HepG2 (cell line): ENCODE results near the gene PDK3. TPM values are rescaled to one million over a fixed set of nuclear protein-coding genes. Genes with fewer than 3 reads are reported as not detected.
A peak's percentile ranks its signal among the peaks of the same experiment; 100 is the strongest.

Experiments used
- ATAC-seq: fragments of 200-7000 bp; cut with Tn5 transposase; 3 replicates; pipeline ENCODE4 v1.9.1; 2020; ENCODE audit warnings: mild to moderate bottlenecking, moderate library complexity
- BruUV-seq: library from RNA; stranded (reverse); fragments of 400-500 nt; replicated peaks from 2 replicates; lab custom pipeline; 2021; lab: Mats Ljungman, UMichigan
- CTCF ChIA-PET: fragments of 300-600 bp; formaldehyde crosslinking; extraction: SDS; loops from one replicate; lab custom pipeline; 2021; ENCODE audit warnings: low total read pairs, inconsistent platforms, low intra/inter-chr PET ratio; lab: Yijun Ruan, JAX
- POLR2A ChIA-PET: fragments of 350-600 bp; sonication (Branson Sonifier 250); formaldehyde crosslinking; loops from one replicate; lab custom pipeline; 2020; ENCODE audit warnings: antibody characterized with exemption, inconsistent platforms; lab: Yijun Ruan, JAX
- DNase-seq: peaks from one replicate; pipeline ENCODE4 v3.0.0-alpha.2; 2015; ENCODE audit warnings: low spot score
- FAIRE-seq: peaks from 3 replicates; lab custom pipeline; 2011; peaks lifted over from hg19 to GRCh38; lab: Jason Lieb, UNC
- H2AFZ ChIP-seq: one replicate; pipeline ENCODE4 v1.6.1; 2011; ENCODE audit warnings: low read length, inconsistent platforms
- H3K27ac ChIP-seq: fragments of 300-600 bp; 3 replicates; pipeline ENCODE4 v1.8.0; 2011; ENCODE audit warnings: mixed run types, mild to moderate bottlenecking, mixed read lengths, low read length, inconsistent platforms; ENCODE audit not compliant: insufficient read depth; ENCODE audit errors: extremely low read length
- H3K27me3 ChIP-seq, 2 experiments: fragments of 200-600 bp in 1 of 2; 2 replicates in 1 of 2; 3 replicates in 1 of 2; pipeline versions ENCODE4 v1.6.0 to v1.8.0; 2011; ENCODE audit warnings: low read length in 2 of 2, mild to moderate bottlenecking in 2 of 2, moderate library complexity in 2 of 2, inconsistent platforms in 1 of 2; ENCODE audit not compliant: insufficient read depth in 2 of 2, control insufficient read depth in 1 of 2
- H3K36me3 ChIP-seq, 2 experiments: fragments of 200-600 bp in 1 of 2; replicated peaks in 1 of 2; 2 replicates in 1 of 2; 3 replicates in 1 of 2; pipeline versions ENCODE4 v1.5.1 to v1.8.0; 2011; ENCODE audit warnings: low read length in 2 of 2, inconsistent platforms in 1 of 2; ENCODE audit not compliant: insufficient read depth in 2 of 2, control insufficient read depth in 1 of 2
- H3K4me1 ChIP-seq: 2 replicates; pipeline ENCODE4 v1.5.1; 2012; ENCODE audit warnings: low read length, inconsistent platforms; ENCODE audit not compliant: insufficient read depth
- H3K4me2 ChIP-seq: 2 replicates; pipeline ENCODE4 v1.6.0; 2011; ENCODE audit warnings: low read depth, low read length, inconsistent platforms
- H3K4me3 ChIP-seq, 3 experiments: fragments of 200-600 bp in 1 of 3; sonication (generic), shearing (Covaris generic) in 1 of 3; replicated peaks in 1 of 3; 2 replicates each; pipeline ENCODE4 v1.5.1; 2011 to 2016; ENCODE audit warnings: low read length in 3 of 3, inconsistent platforms in 2 of 3, low read depth in 2 of 3, mild to moderate bottlenecking in 2 of 3, control low read depth in 1 of 3, mixed read lengths in 1 of 3; ENCODE audit not compliant: insufficient read depth in 1 of 3
- H3K79me2 ChIP-seq: one replicate; pipeline ENCODE4 v1.6.1; 2011; ENCODE audit warnings: low read length, inconsistent platforms; ENCODE audit not compliant: insufficient read depth
- H3K9ac ChIP-seq: 2 replicates; pipeline ENCODE4 v1.6.0; 2011; ENCODE audit warnings: mild to moderate bottlenecking, low read depth, low read length, inconsistent platforms; ENCODE audit not compliant: insufficient read depth
- H3K9me3 ChIP-seq: 2 replicates; pipeline ENCODE4 v1.5.1; 2012; ENCODE audit warnings: mild to moderate bottlenecking, low read length
- H4K20me1 ChIP-seq: 2 replicates; pipeline ENCODE4 v1.6.0; 2011; ENCODE audit warnings: inconsistent platforms, mild to moderate bottlenecking, low read length, moderate library complexity; ENCODE audit not compliant: insufficient read depth
- ATF7-NPFF ChIP-seq: sonication (generic); formaldehyde crosslinking; IDR thresholded peaks from 2 replicates; pipeline ENCODE4 v1.8.1; 2023; ENCODE audit warnings: mild to moderate bottlenecking, low read depth, missing genetic modification reagents, moderate library complexity
- BCL6 ChIP-seq: IDR thresholded peaks from 2 replicates; pipeline ENCODE4 v1.6.1; 2016; ENCODE audit warnings: missing genetic modification reagents, missing compliant biosample characterization
- CEBPG ChIP-seq: IDR thresholded peaks from 2 replicates; pipeline ENCODE4 v1.6.1; 2016
- CHCHD3 ChIP-seq: sonication (generic); formaldehyde crosslinking; IDR thresholded peaks from 2 replicates; pipeline ENCODE4 v1.8.0; 2022; ENCODE audit warnings: mild to moderate bottlenecking, missing genetic modification reagents, moderate library complexity
- EP300 ChIP-seq, 3 experiments: sonication (generic) in 1 of 3; formaldehyde crosslinking in 1 of 3; IDR thresholded peaks; 2 replicates each; pipeline versions ENCODE4 v1.5.1 to v1.6.1; 2011 to 2020; ENCODE audit warnings: low read depth in 2 of 3, low read length in 2 of 3, borderline replicate concordance in 1 of 3, improper control_type of control experiment in 1 of 3, mild to moderate bottlenecking in 1 of 3, missing genetic modification reagents in 1 of 3, moderate library complexity in 1 of 3
- FOXA3 ChIP-seq: IDR thresholded peaks from 2 replicates; pipeline ENCODE4 v1.6.1; 2016; ENCODE audit warnings: missing genetic modification reagents, missing compliant biosample characterization
- FOXP1 ChIP-seq, 2 experiments: fragments of 450-650 bp in 1 of 2; IDR thresholded peaks; 2 replicates each; pipeline ENCODE4 v1.6.1; 2017 to 2018; ENCODE audit warnings: antibody characterized with exemption in 1 of 2
- GABPA ChIP-seq, 2 experiments: IDR thresholded peaks; 2 replicates each; pipeline ENCODE4 v1.6.1; 2011 to 2016; ENCODE audit warnings: low read depth in 2 of 2, low read length in 1 of 2, missing biosample characterization in 1 of 2, missing genetic modification characterization in 1 of 2
- ISX ChIP-seq: sonication (generic); formaldehyde crosslinking; conservative IDR thresholded peaks from 2 replicates; pipeline ENCODE4 v1.5.0; 2020; ENCODE audit warnings: missing genetic modification reagents
- MAZ ChIP-seq, 2 experiments: sonication (generic) in 1 of 2; formaldehyde crosslinking in 1 of 2; IDR thresholded peaks; 2 replicates each; pipeline versions ENCODE4 v1.5.0 to v1.6.1; 2012 to 2020; ENCODE audit warnings: low read depth in 2 of 2, mild to moderate bottlenecking in 2 of 2, borderline replicate concordance in 1 of 2, improper control_type of control experiment in 1 of 2, low read length in 1 of 2, missing genetic modification reagents in 1 of 2, moderate library complexity in 1 of 2
- ZFAT ChIP-seq: sonication (generic); formaldehyde crosslinking; conservative IDR thresholded peaks from 2 replicates; pipeline ENCODE4 v1.8.1; 2023; ENCODE audit warnings: missing genetic modification reagents, inconsistent platforms
- ZMYM4 ChIP-seq: sonication (generic); formaldehyde crosslinking; IDR thresholded peaks from 2 replicates; pipeline ENCODE4 v1.8.1; 2023; ENCODE audit warnings: mild to moderate bottlenecking, missing genetic modification reagents
- ZNF552 ChIP-seq: sonication (generic); formaldehyde crosslinking; IDR thresholded peaks from 2 replicates; pipeline ENCODE4 v1.9.0; 2022; ENCODE audit warnings: missing genetic modification reagents, mild to moderate bottlenecking, borderline replicate concordance
- ZNF598 ChIP-seq: sonication (generic); formaldehyde crosslinking; IDR thresholded peaks from 2 replicates; pipeline ENCODE4 v1.5.1; 2020; ENCODE audit warnings: mild to moderate bottlenecking, missing genetic modification reagents, borderline replicate concordance
- ZNF816 ChIP-seq: sonication (generic); formaldehyde crosslinking; IDR thresholded peaks from 2 replicates; pipeline ENCODE4 v1.8.0; 2022; ENCODE audit warnings: missing genetic modification reagents, mild to moderate bottlenecking, borderline replicate concordance
- WGBS: methylation state at CpG from one replicate; pipeline ENCODE4 v1.1.6; 2017; ENCODE audit warnings: low lambda C conversion rate; 5-methylcytosine and 5-hydroxymethylcytosine counted together
- in situ Hi-C: cut with HindIII; loops from 2 replicates; pipeline ENCODE4 v1.10.0; 2017; ENCODE audit warnings: low pct_unique_long_range_greater_than_20kb; ENCODE audit not compliant: extremely low pct_ligation_motif_present
- intact Hi-C: fragments of 100-400 bp; cut with micrococcal nuclease; formaldehyde crosslinking; loops from one replicate; pipeline ENCODE4 v1.10.0; 2022; ENCODE audit not compliant: unreplicated experiment
- polyA plus RNA-seq, 8 experiments: library from polyadenylated mRNA; depleted of rRNA in 3 of 8; stranded (reverse) in 7 of 8; unstranded in 1 of 8; fragments of >200 nt; fragmentation: Illumina TruSeq in 4 of 8; extraction: Trizol in 4 of 8; gene quantifications; 2 replicates each; pipeline versions ENCODE4 v1.2.1 to v1.2.3, GENCODE V29; 2011 to 2016; ENCODE audit warnings: low read depth in 4 of 8, missing spikeins in 1 of 8, mixed read lengths in 1 of 8; ENCODE audit not compliant: insufficient read depth in 1 of 8
- total RNA-seq, 5 experiments: library from RNA; depleted of rRNA; stranded (reverse); fragments of >200 nt; fragmentation: Illumina TruSeq; extraction: Trizol; gene quantifications; 2 replicates each; pipeline ENCODE4 v1.2.3, GENCODE V29; 2016; ENCODE audit warnings: low read depth in 1 of 5
- TF ChIP-seq, protein P1 (sequence below): sonication (generic); formaldehyde crosslinking; IDR thresholded peaks from 2 replicates; pipeline ENCODE4 v1.8.1; 2022; ENCODE audit warnings: mild to moderate bottlenecking, missing genetic modification reagents
- TF ChIP-seq, protein P2 (sequence below): fragments of 450-650 bp; IDR thresholded peaks from 2 replicates; pipeline ENCODE4 v1.6.1; 2017
- TF ChIP-seq, protein P3 (sequence below): sonication (generic); formaldehyde crosslinking; IDR thresholded peaks from 2 replicates; pipeline ENCODE4 v1.4.0; 2020; ENCODE audit warnings: missing genetic modification reagents

PDK3 gene
- total and polyA plus RNA-seq, 2 of the 13 experiments (the other 11 are each of a cell fraction or from before 2014, with no cell fraction given), result 9.1 to 10.5 TPM

DNA sequence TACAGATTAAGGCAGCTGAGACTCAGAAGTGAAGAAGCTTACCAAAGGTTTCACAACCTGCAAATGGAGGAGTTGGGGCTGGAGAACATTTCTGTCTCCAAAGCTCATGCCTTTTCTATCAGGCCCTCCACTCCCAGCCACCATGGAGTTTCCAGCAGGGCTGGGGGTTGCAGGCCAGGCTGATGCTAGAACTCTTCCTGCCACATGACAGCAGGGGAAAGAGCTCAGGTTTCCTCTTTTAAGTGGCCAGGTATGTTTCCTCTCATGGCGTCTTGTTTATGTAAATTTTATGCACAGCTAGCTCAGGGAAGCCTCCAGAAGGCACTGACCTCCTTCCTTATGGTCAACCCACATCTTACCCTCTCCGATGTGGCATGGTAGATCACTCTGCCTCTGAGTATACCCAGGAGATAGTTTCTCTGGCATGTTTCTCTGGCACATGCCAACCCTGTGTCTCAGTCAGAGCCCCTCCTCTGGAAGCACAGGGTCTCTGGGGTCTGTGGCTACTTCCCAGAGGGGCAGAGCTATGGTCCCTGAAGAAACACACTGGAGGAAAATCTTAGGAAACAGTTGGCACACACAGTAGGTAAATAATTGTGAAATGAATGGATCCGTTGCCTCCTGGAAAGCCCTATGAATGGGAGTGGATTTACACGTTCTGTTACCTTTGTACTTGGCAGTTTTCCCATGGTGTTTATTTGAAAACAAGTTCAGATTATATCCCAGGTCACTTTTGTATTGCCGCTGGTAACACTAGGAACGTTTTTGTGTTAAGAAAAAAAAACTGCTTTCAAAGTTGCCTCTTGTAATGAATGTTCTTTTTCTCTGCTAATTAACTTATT, 28.9 kb downstream of the PDK3 start:
- Histone ChIP-seq H3K4me3 (peak overlapping the region in 2 of 3 experiments; percentile 10 to 13; a peak in 1 of 6 replicates), H3K36me3 (no peaks in the 10 kb centered on the region), H3K9ac (no peak overlapping the region), H2AFZ (no peak overlapping the region), H3K27me3 (no peaks in the 10 kb centered on the region), H3K27ac (peak overlapping the region; percentile 45), H3K4me2 (peak overlapping the region; percentile 63), H3K4me1 (peaks cover 43% of the 10 kb centered on the region), H3K79me2 (no peaks in the 10 kb centered on the region), H3K9me3 (no peaks in the 10 kb centered on the region), H4K20me1 (no peaks in the 10 kb centered on the region)
- in situ Hi-C loops (loop anchor here (10.0 kb wide), 1 partner anchor 99 kb away; no protein-coding TSS in a partner anchor), intact Hi-C loops (no loop called here)
- DNase-seq (peak; percentile 38), ATAC-seq (peak; percentile 65), FAIRE-seq (peak; percentile 89)
- WGBS, result 11% methylated on average over 5 of the region's 6 CpGs
- ChIA-PET CTCF (no interaction called here), POLR2A (no interaction called here)
- no TSS peak for BruUV-seq
- no peak for TF ChIP-seq ZNF552 (CRISPR knock-in tag)
- TF ChIP-seq, protein P1, sequence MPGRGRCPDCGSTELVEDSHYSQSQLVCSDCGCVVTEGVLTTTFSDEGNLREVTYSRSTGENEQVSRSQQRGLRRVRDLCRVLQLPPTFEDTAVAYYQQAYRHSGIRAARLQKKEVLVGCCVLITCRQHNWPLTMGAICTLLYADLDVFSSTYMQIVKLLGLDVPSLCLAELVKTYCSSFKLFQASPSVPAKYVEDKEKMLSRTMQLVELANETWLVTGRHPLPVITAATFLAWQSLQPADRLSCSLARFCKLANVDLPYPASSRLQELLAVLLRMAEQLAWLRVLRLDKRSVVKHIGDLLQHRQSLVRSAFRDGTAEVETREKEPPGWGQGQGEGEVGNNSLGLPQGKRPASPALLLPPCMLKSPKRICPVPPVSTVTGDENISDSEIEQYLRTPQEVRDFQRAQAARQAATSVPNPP (CRISPR knock-in tag), result no peak
- no peak for TF ChIP-seq ZMYM4 (CRISPR knock-in tag)
- no peak for TF ChIP-seq ISX (CRISPR knock-in tag)
- no peak for TF ChIP-seq ZNF598
- 0 out of 4 replicates have a peak, but pooled peaks of 1 of the 2 experiments have one; percentile 16 for TF ChIP-seq EP300 (IDR thresholded peaks at IDR 0.05; ENCODE audit: low read depth in 2 of 2, low read length in 2 of 2)
- no peak for TF ChIP-seq EP300 (CRISPR knock-in tag; IDR thresholded peaks at IDR 0.05; ENCODE audit: borderline replicate concordance)
- 0 out of 2 replicates have a peak, but pooled peaks have one; percentile 22 for TF ChIP-seq CEBPG (CRISPR knock-in tag)
- no peak for TF ChIP-seq ZFAT
- TF ChIP-seq ZNF816 (CRISPR knock-in tag), result no peak
- TF ChIP-seq, protein P2, sequence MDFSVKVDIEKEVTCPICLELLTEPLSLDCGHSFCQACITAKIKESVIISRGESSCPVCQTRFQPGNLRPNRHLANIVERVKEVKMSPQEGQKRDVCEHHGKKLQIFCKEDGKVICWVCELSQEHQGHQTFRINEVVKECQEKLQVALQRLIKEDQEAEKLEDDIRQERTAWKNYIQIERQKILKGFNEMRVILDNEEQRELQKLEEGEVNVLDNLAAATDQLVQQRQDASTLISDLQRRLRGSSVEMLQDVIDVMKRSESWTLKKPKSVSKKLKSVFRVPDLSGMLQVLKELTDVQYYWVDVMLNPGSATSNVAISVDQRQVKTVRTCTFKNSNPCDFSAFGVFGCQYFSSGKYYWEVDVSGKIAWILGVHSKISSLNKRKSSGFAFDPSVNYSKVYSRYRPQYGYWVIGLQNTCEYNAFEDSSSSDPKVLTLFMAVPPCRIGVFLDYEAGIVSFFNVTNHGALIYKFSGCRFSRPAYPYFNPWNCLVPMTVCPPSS, result no peak
- 0 out of 2 replicates have a peak, but pooled peaks have one; percentile 16 for TF ChIP-seq FOXA3 (CRISPR knock-in tag)
- TF ChIP-seq CHCHD3, result no peak
- no peak for TF ChIP-seq FOXP1 (IDR thresholded peaks at IDR 0.05)
- TF ChIP-seq FOXP1 (CRISPR knock-in tag; IDR thresholded peaks at IDR 0.05), result peak; percentile 57; the same call in 1 of the 2 replicates
- TF ChIP-seq MAZ (IDR thresholded peaks at IDR 0.05; ENCODE audit: borderline replicate concordance, low read depth, low read length), result no peak
- no peak for TF ChIP-seq MAZ (CRISPR knock-in tag; IDR thresholded peaks at IDR 0.05; ENCODE audit: low read depth)
- no peak for TF ChIP-seq ATF7-NPFF
- TF ChIP-seq BCL6 (CRISPR knock-in tag), result peak; percentile 8; the same call in 1 of the 2 replicates
- TF ChIP-seq, protein P3, sequence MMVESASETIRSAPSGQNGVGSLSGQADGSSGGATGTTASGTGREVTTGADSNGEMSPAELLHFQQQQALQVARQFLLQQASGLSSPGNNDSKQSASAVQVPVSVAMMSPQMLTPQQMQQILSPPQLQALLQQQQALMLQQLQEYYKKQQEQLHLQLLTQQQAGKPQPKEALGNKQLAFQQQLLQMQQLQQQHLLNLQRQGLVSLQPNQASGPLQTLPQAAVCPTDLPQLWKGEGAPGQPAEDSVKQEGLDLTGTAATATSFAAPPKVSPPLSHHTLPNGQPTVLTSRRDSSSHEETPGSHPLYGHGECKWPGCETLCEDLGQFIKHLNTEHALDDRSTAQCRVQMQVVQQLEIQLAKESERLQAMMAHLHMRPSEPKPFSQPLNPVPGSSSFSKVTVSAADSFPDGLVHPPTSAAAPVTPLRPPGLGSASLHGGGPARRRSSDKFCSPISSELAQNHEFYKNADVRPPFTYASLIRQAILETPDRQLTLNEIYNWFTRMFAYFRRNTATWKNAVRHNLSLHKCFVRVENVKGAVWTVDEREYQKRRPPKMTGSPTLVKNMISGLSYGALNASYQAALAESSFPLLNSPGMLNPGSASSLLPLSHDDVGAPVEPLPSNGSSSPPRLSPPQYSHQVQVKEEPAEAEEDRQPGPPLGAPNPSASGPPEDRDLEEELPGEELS (CRISPR knock-in tag), result peak; percentile 58
- TF ChIP-seq GABPA (IDR thresholded peaks at IDR 0.05; ENCODE audit: low read depth, low read length), result no peak
- TF ChIP-seq GABPA (CRISPR knock-in tag; IDR thresholded peaks at IDR 0.05; ENCODE audit: low read depth), result no peak
